WERI-Rb-1 (cell line): Measurements from ENCODE around the gene HOXD9.

Experiments used
- DNase-seq: peaks from one replicate; pipeline ENCODE4 v3.0.0-alpha.2; 2020
- H3K27ac ChIP-seq: fragments of 250-450 bp; sonication (Bioruptor Pico); 2 replicates; pipeline ENCODE4 v1.5.1; 2020; ENCODE audit warnings: mild to moderate bottlenecking, moderate library complexity
- H3K27me3 ChIP-seq: fragments of 250-450 bp; sonication (Bioruptor Pico); 2 replicates; pipeline ENCODE4 v1.5.1; 2021; ENCODE audit warnings: mild to moderate bottlenecking, low read depth, moderate library complexity; ENCODE audit not compliant: insufficient read depth, severe bottlenecking
- H3K36me3 ChIP-seq: fragments of 250-450 bp; sonication (Bioruptor Pico); 2 replicates; pipeline ENCODE4 v1.5.1; 2020; ENCODE audit warnings: mild to moderate bottlenecking, moderate library complexity
- H3K4me3 ChIP-seq: 2 replicates; pipeline ENCODE4 v1.5.1; 2011; ENCODE audit warnings: low read depth, mild to moderate bottlenecking, control low read depth, low read length
- H3K9me3 ChIP-seq: fragments of 250-450 bp; sonication (Bioruptor Pico); 2 replicates; pipeline ENCODE4 v1.5.1; 2021; ENCODE audit warnings: mild to moderate bottlenecking, moderate library complexity; ENCODE audit not compliant: severe bottlenecking
- CTCF ChIP-seq: IDR thresholded peaks from 2 replicates; pipeline ENCODE4 v1.5.1; 2011; ENCODE audit warnings: low read depth, mild to moderate bottlenecking, control low read depth, inconsistent platforms, low read length

Gene HOXD9

GRCh38 chr2:176107731-176108181 lies 14.8 kb upstream of the HOXD9 start:
- Histone ChIP-seq H3K27me3 (peaks cover 89% of the 10 kb centered on the region), H3K36me3 (no peaks in the 10 kb centered on the region), H3K9me3 (peaks cover 7% of the 10 kb centered on the region), H3K27ac (no peak overlapping the region), H3K4me3 (no peak overlapping the region)
- DNase-seq, result no peak
- no peak for TF ChIP-seq CTCF

DNA sequence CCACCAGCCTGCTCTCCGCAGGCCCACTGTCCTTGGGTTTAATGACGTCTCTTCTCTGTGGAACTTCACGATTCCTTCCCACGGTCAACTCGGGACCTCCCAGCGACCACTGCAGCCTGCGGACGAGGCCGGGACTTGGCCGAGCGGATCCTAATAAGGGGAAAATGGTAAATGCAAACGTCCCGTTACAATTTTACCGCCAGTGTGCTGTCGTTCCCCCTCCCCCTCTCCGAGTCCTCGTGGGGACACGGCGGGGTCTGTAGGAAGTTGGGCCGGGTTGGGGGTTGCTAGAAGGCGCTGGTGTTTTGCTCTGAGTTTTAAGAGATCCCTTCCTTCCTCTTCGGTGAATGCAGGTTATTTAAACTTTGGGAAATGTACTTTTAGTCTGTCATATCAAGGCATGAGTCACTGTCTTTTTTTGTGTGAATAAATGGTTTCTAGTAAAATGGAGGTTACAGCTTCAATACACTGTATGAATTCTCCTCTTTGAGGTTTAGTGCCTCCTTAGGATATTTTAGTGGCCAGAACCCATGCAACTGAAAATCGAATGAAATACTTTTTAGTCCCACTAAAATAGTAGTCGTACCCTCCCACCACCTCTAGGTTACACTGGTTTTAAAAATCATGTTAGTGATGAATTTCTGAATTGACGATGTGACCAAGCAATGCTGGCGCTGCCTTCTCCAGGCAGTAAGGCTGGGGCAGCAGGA lies 13.2 kb upstream of the HOXD9 start:
- H3K36me3 ChIP-seq, result no peaks in the 10 kb centered on the region
- no peak for TF ChIP-seq CTCF
- no peak overlapping the region for H3K27ac ChIP-seq
- H3K27me3 ChIP-seq, result peaks cover 89% of the 10 kb centered on the region
- DNase-seq, result no peak
- H3K4me3 ChIP-seq, result no peak overlapping the region
- peaks cover 7% of the 10 kb centered on the region for H3K9me3 ChIP-seq

DNA sequence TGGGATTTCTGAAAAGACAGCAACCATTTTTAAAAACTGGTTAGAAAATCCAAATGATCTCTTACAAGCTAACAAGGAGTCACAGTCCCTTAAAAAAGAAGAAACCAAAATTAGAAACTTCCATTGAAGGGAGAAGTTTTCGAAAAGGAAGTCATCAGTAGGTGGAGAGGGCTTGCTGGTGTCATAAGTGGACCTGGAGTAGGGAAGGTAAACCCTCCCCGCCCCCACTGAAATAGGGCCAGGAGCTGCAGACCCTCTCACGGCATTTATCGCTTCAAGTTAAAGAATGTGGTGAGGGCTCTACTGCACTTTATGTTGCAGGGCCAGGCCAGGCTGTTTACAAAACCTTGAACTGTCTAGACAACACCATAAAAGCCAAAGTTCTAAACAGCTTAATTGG lies 12.6 kb upstream of the HOXD9 start:
- Histone ChIP-seq H3K9me3 (peaks cover 7% of the 10 kb centered on the region), H3K36me3 (no peaks in the 10 kb centered on the region), H3K4me3 (no peak overlapping the region), H3K27ac (no peak overlapping the region), H3K27me3 (peaks cover 89% of the 10 kb centered on the region)
- no peak for TF ChIP-seq CTCF
- no peak for DNase-seq

DNA sequence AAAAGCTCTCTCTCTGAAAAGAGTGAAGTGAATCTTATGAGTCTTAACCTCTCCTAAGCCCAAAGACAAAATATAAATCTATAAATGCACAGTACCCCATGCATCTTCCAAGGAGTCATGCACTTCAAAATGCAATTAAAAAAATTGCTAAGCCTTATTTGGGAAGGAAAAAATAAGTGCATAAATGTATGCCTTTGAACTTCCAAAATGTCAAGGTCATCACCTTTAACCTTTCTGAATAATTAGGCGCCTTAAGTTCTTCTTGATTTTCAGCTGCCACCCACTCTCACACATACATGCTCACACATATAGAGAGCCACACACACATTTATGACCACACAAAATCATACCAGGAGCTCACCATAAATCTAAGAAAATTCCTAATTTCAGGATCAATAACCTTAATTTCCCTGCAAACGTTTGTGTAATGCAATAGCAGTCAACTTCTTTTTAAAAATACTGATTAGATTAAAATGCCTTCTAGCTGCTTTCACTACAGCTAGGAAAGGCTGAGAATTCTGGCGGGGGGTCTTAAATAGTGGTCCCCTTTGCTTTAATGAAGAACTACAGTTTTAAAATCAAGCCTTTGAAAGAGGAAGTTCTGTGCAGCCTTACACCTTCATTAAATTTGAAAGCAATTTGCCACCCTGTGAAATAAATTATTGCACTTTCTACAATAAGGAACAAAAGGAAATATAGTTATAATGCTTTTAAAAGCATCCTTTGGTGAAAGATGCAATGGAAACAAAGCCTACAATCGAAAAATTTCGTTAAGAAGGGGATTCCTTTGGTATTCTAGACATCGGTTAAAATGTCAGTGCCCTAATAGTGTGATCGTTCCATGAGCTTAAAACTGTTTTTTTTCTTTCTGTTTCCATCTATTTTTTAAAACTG lies 11.9 kb upstream of the HOXD9 start:
- Histone ChIP-seq H3K27me3 (peaks cover 89% of the 10 kb centered on the region), H3K4me3 (no peak overlapping the region), H3K27ac (no peak overlapping the region), H3K36me3 (no peaks in the 10 kb centered on the region), H3K9me3 (peaks cover 4% of the 10 kb centered on the region)
- TF ChIP-seq CTCF, result no peak
- no peak for DNase-seq

GRCh38 chr2:176111309-176111663 lies 11.2 kb upstream of the HOXD9 start:
- H3K27ac ChIP-seq, result no peak overlapping the region
- no peaks in the 10 kb centered on the region for H3K36me3 ChIP-seq
- DNase-seq, result peak; percentile 63
- peaks cover 6% of the 10 kb centered on the region for H3K9me3 ChIP-seq
- peak; percentile 83 for TF ChIP-seq CTCF
- H3K27me3 ChIP-seq, result peaks cover 89% of the 10 kb centered on the region
- no peak overlapping the region for H3K4me3 ChIP-seq
